ENCODE data around the gene RXFP3.

GRCh38 chr5:33931136-33931535 is 5.0 kb upstream of the RXFP3 start:
- TF ChIP-seq POLR2AphosphoS5 (IDR thresholded peaks at IDR 0.05; ENCODE audit: insufficient read depth in 1 of 2, low read depth in 1 of 2) (no peak), CTCF (IDR thresholded peaks at IDR 0.05) (no peak)
